ENCODE results near the gene RASGRF2. TPM values are rescaled to one million over a fixed set of nuclear protein-coding genes. Genes with fewer than 3 reads are reported as not detected.

The RASGRF2 gene
- total and polyA plus RNA-seq, 9 of the 15 experiments (the other 6 are each of a cell fraction or from before 2014, with no cell fraction given): 0.01 to 0.22 (median 0.08) TPM; not detected in 2

GRCh38 chr5:80919678-80920196, 40.4 kb upstream of the RASGRF2 start (continued):
- TF ChIP-seq BCOR (IDR thresholded peaks at IDR 0.05) (peak; percentile 77), ZNF134 (CRISPR knock-in tag; conservative IDR thresholded peaks at IDR 0.05) (no peak), ZNF431 (CRISPR knock-in tag; IDR thresholded peaks at IDR 0.05) (no peak), RBM25 (IDR thresholded peaks at IDR 0.05; ENCODE audit: low read depth, low read length, severe bottlenecking) (peak; percentile 97), TRIM28 (IDR thresholded peaks at IDR 0.05) (no peak), ARID3A (IDR thresholded peaks at IDR 0.05; ENCODE audit: borderline replicate concordance, low read depth, low read length) (no peak), ZFP36 (IDR thresholded peaks at IDR 0.05; ENCODE audit: low read depth, low read length, partially characterized antibody) (peak; percentile 82)

GRCh38 chr5:80920333-80920732, 39.8 kb upstream of the RASGRF2 start:
- Histone ChIP-seq H3K36me3 (ENCODE audit: control insufficient read depth, insufficient read depth, low read length) (no peaks in the 10 kb centered on the region), H3K4me2 (ENCODE audit: insufficient read depth, low read length) (no peak overlapping the region), H3K4me3 (no peak overlapping the region), H3K27ac (ENCODE audit: extremely low read depth, low read depth, low read length) (no peak overlapping the region), H4K20me1 (replicated peaks; ENCODE audit: control insufficient read depth, insufficient read depth, low read length) (no peaks in the 10 kb centered on the region), H2AFZ (ENCODE audit: low read depth, low read length) (no peak overlapping the region), H3K9me3 (replicated peaks; ENCODE audit: control insufficient read depth, insufficient read depth, low read depth, low read length) (no peaks in the 10 kb centered on the region), H3K4me1 (replicated peaks in 1 of 2; ENCODE audit: control insufficient read depth in 2 of 2, insufficient read depth in 2 of 2, low read length in 2 of 2) (no peaks in the 10 kb centered on the region), H3K79me2 (ENCODE audit: control insufficient read depth, insufficient read depth, low read length) (no peaks in the 10 kb centered on the region), H3K27me3 (ENCODE audit: control insufficient read depth in 2 of 2, insufficient read depth in 2 of 2, low read length in 2 of 2) (no peaks in the 10 kb centered on the region; a peak in 1 of 5 replicates), H3K9ac (ENCODE audit: insufficient read depth in 1 of 2, low read depth in 2 of 2, low read length in 2 of 2) (no peak overlapping the region), H3K9me1 (ENCODE audit: control insufficient read depth, insufficient read depth, low read length) (no peaks in the 10 kb centered on the region)
- DNase-seq (ENCODE audit: extremely low read depth in 1 of 4, low spot score in 3 of 4): no peak
- in situ Hi-C loops (cut with MboI) (no loop called here), intact Hi-C loops (cut with micrococcal nuclease) (no loop called here)
- no TSS peak for BruUV-seq (replicated peaks)
- ChIA-PET CTCF (ENCODE audit: low intra/inter-chr PET ratio) (no interaction called here), POLR2A (no interaction called here)
- ATAC-seq: no peak
- no peak for FAIRE-seq
- TF ChIP-seq ZNF766 (CRISPR knock-in tag; conservative IDR thresholded peaks at IDR 0.05): no peak
- TF ChIP-seq DEAF1 (CRISPR knock-in tag; IDR thresholded peaks at IDR 0.05): no peak
- no peak for TF ChIP-seq ZSCAN32 (CRISPR knock-in tag; IDR thresholded peaks at IDR 0.05)
- no peak for TF ChIP-seq FOXJ2 (tag; IDR thresholded peaks at IDR 0.05)
- TF ChIP-seq ZNF668 (CRISPR knock-in tag; IDR thresholded peaks at IDR 0.05): no peak
- TF ChIP-seq IRF9 (tag; IDR thresholded peaks at IDR 0.05): no peak
- TF ChIP-seq RB1 (IDR thresholded peaks at IDR 0.05; ENCODE audit: low read depth): no peak
- no peak for TF ChIP-seq COPS2 (conservative IDR thresholded peaks at IDR 0.05)
- TF ChIP-seq SOX6 (IDR thresholded peaks at IDR 0.05): no peak
- TF ChIP-seq MCM3 (IDR thresholded peaks at IDR 0.05): no peak
- TF ChIP-seq HMG20B (CRISPR knock-in tag; IDR thresholded peaks at IDR 0.05): no peak
- TF ChIP-seq RBM39 (optimal IDR thresholded peaks at IDR 0.05; ENCODE audit: low read depth, low read length): no peak
- TF ChIP-seq L3MBTL2 (IDR thresholded peaks at IDR 0.05): no peak
- no peak for TF ChIP-seq ZNF79 (CRISPR knock-in tag; IDR thresholded peaks at IDR 0.05; ENCODE audit: low read depth)
- TF ChIP-seq SRSF3 (IDR thresholded peaks at IDR 0.05; ENCODE audit: insufficient read depth, low read length): no peak

All from K562 (cell line).